ENCODE measurements around the gene TRPM3.

- TF ChIP-seq CTCF (IDR thresholded peaks at IDR 0.05; ENCODE audit: low read depth, low read length) (no peak), POLR2A (IDR thresholded peaks at IDR 0.05; ENCODE audit: extremely low read depth, insufficient read length) (no peak)
Observed at GRCh38 chr9:70988551-70988950, 132.9 kb downstream of the TRPM3 start.
